SK-N-SH (cell line): ENCODE measurements around the gene SH3RF1. TPM values are rescaled to one million over a fixed set of nuclear protein-coding genes. Genes with fewer than 3 reads are reported as not detected.

Experiments
- CTCF ChIA-PET: fragments of 300-600, 350-600 bp; formaldehyde crosslinking; extraction: SDS; loops from one replicate; lab custom pipeline; 2021; lab: Yijun Ruan, JAX
- POLR2A ChIA-PET: fragments of 350-600 bp; sonication (Branson Sonifier 250); formaldehyde crosslinking; extraction: SDS; loops from one replicate; lab custom pipeline; 2020; ENCODE audit warnings: antibody characterized with exemption, inconsistent platforms; lab: Yijun Ruan, JAX
- DNase-seq: peaks from one replicate; pipeline ENCODE4 v3.0.0; 2012
- H2AFZ ChIP-seq: fragments of 200-600 bp; sonication (generic); 2 replicates; pipeline ENCODE4 v1.8.1; 2016; ENCODE audit warnings: antibody characterized with exemption, mild to moderate bottlenecking, low read depth
- H3F3A ChIP-seq: fragments of 200-600 bp; sonication (generic); replicated peaks from 2 replicates; pipeline ENCODE3; 2016; ENCODE audit warnings: antibody characterized with exemption, mild to moderate bottlenecking; ENCODE audit not compliant: insufficient read depth
- H3K27ac ChIP-seq, 2 experiments: fragments of 200-500 bp in 1 of 2; fragments of 200-600 bp in 1 of 2; sonication (Bioruptor generic) in 1 of 2; sonication (generic), shearing (Covaris generic) in 1 of 2; 2 replicates each; pipeline versions ENCODE4 v1.5.1 to v1.6.1; 2014 to 2016; ENCODE audit warnings: low read depth in 2 of 2, inconsistent platforms in 1 of 2, low read length in 1 of 2, mild to moderate bottlenecking in 1 of 2, mixed read lengths in 1 of 2
- H3K27me3 ChIP-seq: fragments of 200-600 bp; sonication (generic), shearing (Covaris generic); 2 replicates; pipeline ENCODE4 v1.6.1; 2016; ENCODE audit warnings: mixed run types; ENCODE audit not compliant: insufficient read depth
- H3K36me3 ChIP-seq, 2 experiments: fragments of 200-500 bp in 1 of 2; fragments of 200-600 bp in 1 of 2; sonication (Bioruptor generic) in 1 of 2; sonication (generic) in 1 of 2; replicated peaks in 1 of 2; 2 replicates each; pipeline versions ENCODE3 to v1.5.1; 2014 to 2016; ENCODE audit warnings: low read length in 1 of 2, mild to moderate bottlenecking in 1 of 2; ENCODE audit not compliant: insufficient read depth in 2 of 2, control insufficient read depth in 1 of 2
- H3K4me1 ChIP-seq, 2 experiments: fragments of 200-500 bp in 1 of 2; fragments of 200-600 bp in 1 of 2; sonication (Bioruptor generic) in 1 of 2; sonication (generic), shearing (Covaris generic) in 1 of 2; 2 replicates each; pipeline versions ENCODE4 v1.5.1 to v1.6.1; 2014 to 2016; ENCODE audit warnings: low read depth in 1 of 2, low read length in 1 of 2, mixed run types in 1 of 2; ENCODE audit not compliant: insufficient read depth in 2 of 2, control insufficient read depth in 1 of 2
- H3K4me2 ChIP-seq: fragments of 200-600 bp; sonication (generic), shearing (Covaris generic); 2 replicates; pipeline ENCODE4 v1.6.1; 2017; ENCODE audit warnings: mixed run types
- H3K4me3 ChIP-seq, 2 experiments: fragments of 200-500 bp in 1 of 2; fragments of 200-600 bp in 1 of 2; sonication (Bioruptor generic) in 1 of 2; sonication (generic), shearing (Covaris generic) in 1 of 2; 2 replicates each; pipeline versions ENCODE4 v1.5.1 to v1.8.1; 2014 to 2016; ENCODE audit warnings: low read depth in 2 of 2, inconsistent platforms in 1 of 2, low read length in 1 of 2, mild to moderate bottlenecking in 1 of 2, mixed read lengths in 1 of 2, moderate library complexity in 1 of 2
- H3K79me2 ChIP-seq: fragments of 200-600 bp; sonication (generic); 2 replicates; pipeline ENCODE4 v1.8.1; 2017; ENCODE audit warnings: mild to moderate bottlenecking; ENCODE audit not compliant: insufficient read depth
- H3K9ac ChIP-seq: fragments of 200-600 bp; sonication (generic); 2 replicates; pipeline ENCODE4 v1.6.1; 2017; ENCODE audit warnings: mixed run types
- H3K9me2 ChIP-seq: fragments of 200-600 bp; sonication (generic); 2 replicates; pipeline ENCODE4 v1.6.1; 2017; ENCODE audit warnings: mixed run types
- H3K9me3 ChIP-seq: fragments of 200-600 bp; sonication (generic); 2 replicates; pipeline ENCODE4 v1.6.1; 2017; ENCODE audit warnings: mixed run types, mild to moderate bottlenecking, moderate library complexity
- H4K20me1 ChIP-seq: fragments of 200-600 bp; sonication (generic); 2 replicates; pipeline ENCODE4 v1.6.1; 2017; ENCODE audit warnings: mild to moderate bottlenecking, mixed run types; ENCODE audit not compliant: insufficient read depth
- GABPA ChIP-seq: IDR thresholded peaks from 2 replicates; pipeline ENCODE4 v1.4.0; 2012; ENCODE audit warnings: low read depth, mild to moderate bottlenecking
- IRF3 ChIP-seq: fragments of 150-350 bp; IDR thresholded peaks from 2 replicates; pipeline ENCODE4 v1.6.1; 2016; ENCODE audit warnings: mild to moderate bottlenecking, low read depth, low read length
- JUND ChIP-seq: IDR thresholded peaks from 2 replicates; pipeline ENCODE4 v1.4.0; 2012
- MAX ChIP-seq: IDR thresholded peaks from 2 replicates; pipeline ENCODE4 v1.4.0; 2012; ENCODE audit warnings: low read depth
- MEF2A ChIP-seq: IDR thresholded peaks from 2 replicates; pipeline ENCODE4 v1.4.0; 2012; ENCODE audit warnings: low read depth, borderline replicate concordance
- MXI1 ChIP-seq: IDR thresholded peaks from 2 replicates; pipeline ENCODE4 v1.6.1; 2012; ENCODE audit warnings: mild to moderate bottlenecking, low read depth, low read length, improper control_type of control experiment
- PBX3 ChIP-seq: IDR thresholded peaks from 2 replicates; pipeline ENCODE4; 2012
- RAD21 ChIP-seq: IDR thresholded peaks from 2 replicates; pipeline ENCODE4 v1.6.1; 2012; ENCODE audit warnings: mild to moderate bottlenecking, low read length
- RCOR1 ChIP-seq: fragments of 150-350 bp; IDR thresholded peaks from 2 replicates; pipeline ENCODE4 v1.6.1; 2017; ENCODE audit warnings: antibody characterized with exemption, low read length
- SIN3A ChIP-seq: IDR thresholded peaks from 2 replicates; pipeline ENCODE4 v1.6.1; 2012; ENCODE audit warnings: low read depth, mild to moderate bottlenecking, low read length, moderate library complexity, borderline replicate concordance
- TAF1 ChIP-seq: IDR thresholded peaks from 2 replicates; pipeline ENCODE4 v1.6.1; 2012; ENCODE audit warnings: low read depth, mild to moderate bottlenecking, low read length, moderate library complexity, borderline replicate concordance
- TEAD4 ChIP-seq: IDR thresholded peaks from 2 replicates; pipeline ENCODE4 v1.4.0; 2012; ENCODE audit warnings: mild to moderate bottlenecking, borderline replicate concordance; ENCODE audit not compliant: insufficient read depth
- USF1 ChIP-seq: IDR thresholded peaks from 2 replicates; pipeline ENCODE4 v1.4.0; 2012; ENCODE audit warnings: low read depth, borderline replicate concordance
- USF2 ChIP-seq: fragments of 150-350 bp; IDR thresholded peaks from 2 replicates; pipeline ENCODE4 v1.6.1; 2017; ENCODE audit warnings: antibody characterized with exemption, low read length, low read depth, borderline replicate concordance
- ZBTB33 ChIP-seq: IDR thresholded peaks from 2 replicates; pipeline ENCODE4 v1.4.0; 2012; ENCODE audit warnings: low read depth, borderline replicate concordance
- WGBS: methylation state at CpG from one replicate; pipeline ENCODE4 v1.1.6; 2017; ENCODE audit warnings: low lambda C conversion rate; 5-methylcytosine and 5-hydroxymethylcytosine counted together
- polyA plus RNA-seq, 3 experiments: library from polyadenylated mRNA; depleted of rRNA; stranded (reverse); fragments of >200 nt; gene quantifications; 2 replicates each; pipeline ENCODE4 v1.2.3, GENCODE V29; 2012

The SH3RF1 gene
- polyA plus RNA-seq, 1 of the 3 experiments (the other 2 are of a cell fraction), result 22.0 TPM

- no peaks in the 10 kb centered on the region for H3K79me2 ChIP-seq
- peak overlapping the region; percentile 19; the same call in 1 of the 2 replicates for H3K4me2 ChIP-seq
- H3K4me1 ChIP-seq, result peaks cover 0 to 14% of the 10 kb centered on the region in 2 experiments; a peak in 1 of 4 replicates
Observed at GRCh38 chr4:169060391-169061091, 210.2 kb downstream of the SH3RF1 start.

More at GRCh38 chr4:169060391-169061091, 210.2 kb downstream of the SH3RF1 start:
- H3K27me3 ChIP-seq, result no peaks in the 10 kb centered on the region
- ChIA-PET POLR2A (interaction anchor here (0.6 kb wide), 1 partner anchor 57 kb away, joined by 3 read pairs; no protein-coding TSS in a partner anchor), CTCF (no interaction called here)
- H4K20me1 ChIP-seq, result no peaks in the 10 kb centered on the region
- H3K9me2 ChIP-seq, result no peaks in the 10 kb centered on the region
- H2AFZ ChIP-seq, result 0 out of 2 replicates have a peak overlapping the region, but pooled peaks have one; percentile 31
- H3K4me3 ChIP-seq, result no peak overlapping the region
- TF ChIP-seq GABPA (no peak), ZBTB33 (no peak), TEAD4 (no peak), TAF1 (no peak), MEF2A (no peak), USF2 (no peak), MXI1 (no peak), PBX3 (no peak), SIN3A (no peak), USF1 (no peak), IRF3 (no peak), RAD21 (no peak), JUND (no peak), MAX (no peak), RCOR1 (no peak)
- WGBS, result 59% methylated on average over 9 of the region's 9 CpGs
- H3K36me3 ChIP-seq, result no peaks in the 10 kb centered on the region
- no peak for DNase-seq
- H3F3A ChIP-seq, result no peaks in the 10 kb centered on the region
- no peak overlapping the region for H3K9ac ChIP-seq
- no peaks in the 10 kb centered on the region for H3K9me3 ChIP-seq
- H3K27ac ChIP-seq, result no peak overlapping the region
